IMR-90 (cell line): Measurements from ENCODE around the gene FOSB. TPM values are rescaled to one million over a fixed set of nuclear protein-coding genes. Genes with fewer than 3 reads are reported as not detected.
"Not testable (repeated sequence)": the region's sequence is repeated elsewhere in the genome, so short reads cannot be mapped to it uniquely, and the experiment has no call there.

Experiments
- ATAC-seq: fragments of 200-7000 bp; cut with Tn5 transposase; 2 replicates; pipeline ENCODE4 v1.9.1; 2020; ENCODE audit warnings: low read depth, mild to moderate bottlenecking, moderate library complexity
- BruUV-seq: library from RNA; stranded (reverse); fragments of 400-500 nt; replicated peaks from 2 replicates; lab custom pipeline; 2021; lab: Mats Ljungman, UMichigan
- CTCF ChIA-PET: fragments of 300-600 bp; formaldehyde crosslinking; extraction: SDS; loops from one replicate; lab custom pipeline; 2021; ENCODE audit warnings: antibody characterized with exemption; lab: Yijun Ruan, JAX
- POLR2A ChIA-PET: fragments of 300-600 bp; sonication (Branson Sonifier 250); formaldehyde crosslinking; loops from one replicate; lab custom pipeline; 2022; ENCODE audit warnings: antibody characterized with exemption; ENCODE audit not compliant: unreplicated experiment; lab: Charles Lee
- DNase-seq: peaks from one replicate; pipeline ENCODE4 v3.0.0; 2013
- H2AFZ ChIP-seq: replicated peaks from 2 replicates; pipeline ENCODE3; 2013; ENCODE audit warnings: low read length, mild to moderate bottlenecking; ENCODE audit not compliant: poor library complexity
- H2AK5ac ChIP-seq: 2 replicates; pipeline ENCODE4 v1.6.1; 2013; ENCODE audit warnings: low read depth, low read length, inconsistent platforms
- H2AK9ac ChIP-seq: replicated peaks from 2 replicates; pipeline ENCODE3; 2013; ENCODE audit warnings: mild to moderate bottlenecking, low read depth, low read length, moderate library complexity; ENCODE audit not compliant: poor library complexity
- H2BK120ac ChIP-seq: 2 replicates; pipeline ENCODE4 v1.6.1; 2013; ENCODE audit warnings: low read depth, low read length, inconsistent platforms
- H2BK15ac ChIP-seq: 3 replicates; pipeline ENCODE4 v1.6.1; 2013; ENCODE audit warnings: low read depth, low read length, inconsistent platforms
- H2BK20ac ChIP-seq: 2 replicates; pipeline ENCODE4 v1.6.1; 2013; ENCODE audit warnings: low read depth, mild to moderate bottlenecking, inconsistent platforms, low read length, moderate library complexity
- H2BK5ac ChIP-seq: 2 replicates; pipeline ENCODE4 v1.6.1; 2013; ENCODE audit warnings: mild to moderate bottlenecking, low read depth, low read length, inconsistent platforms; ENCODE audit not compliant: poor library complexity, severe bottlenecking
- H3K14ac ChIP-seq: replicated peaks from 2 replicates; pipeline ENCODE4 v1.6.1; 2013; ENCODE audit warnings: low read depth, low read length, inconsistent platforms
- H3K18ac ChIP-seq: 2 replicates; pipeline ENCODE4 v1.6.1; 2013; ENCODE audit warnings: low read depth, low read length, control low read depth
- H3K23ac ChIP-seq: 2 replicates; pipeline ENCODE4 v1.6.1; 2013; ENCODE audit warnings: low read depth, low read length, inconsistent platforms
- H3K27ac ChIP-seq: 2 replicates; pipeline ENCODE4 v1.5.1; 2013; ENCODE audit warnings: mild to moderate bottlenecking, control low read depth, low read length; ENCODE audit not compliant: insufficient read depth
- H3K27me3 ChIP-seq: 2 replicates; pipeline ENCODE4 v1.6.1; 2013; ENCODE audit warnings: low read length; ENCODE audit not compliant: control insufficient read depth, insufficient read depth
- H3K36me3 ChIP-seq: 2 replicates; pipeline ENCODE4 v1.6.1; 2013; ENCODE audit warnings: low read length, mixed read lengths; ENCODE audit not compliant: control insufficient read depth, insufficient read depth
- H3K4ac ChIP-seq: 2 replicates; pipeline ENCODE4 v1.6.1; 2013; ENCODE audit warnings: low read depth, low read length, inconsistent platforms
- H3K4me1 ChIP-seq: 2 replicates; pipeline ENCODE4 v1.6.1; 2013; ENCODE audit warnings: low read length, mixed read lengths; ENCODE audit not compliant: control insufficient read depth, insufficient read depth
- H3K4me2 ChIP-seq: 2 replicates; pipeline ENCODE4 v1.6.1; 2013; ENCODE audit warnings: low read depth, mild to moderate bottlenecking, control low read depth, low read length, moderate library complexity
- H3K4me3 ChIP-seq: 2 replicates; pipeline ENCODE4 v1.5.1; 2013; ENCODE audit warnings: low read depth, mild to moderate bottlenecking, control low read depth, low read length, moderate library complexity; ENCODE audit not compliant: insufficient read depth
- H3K56ac ChIP-seq: 2 replicates; pipeline ENCODE4 v1.6.1; 2013; ENCODE audit warnings: low read length, inconsistent platforms; ENCODE audit not compliant: insufficient read depth; ENCODE audit errors: extremely low read depth
- H3K79me1 ChIP-seq, 2 experiments: 2 replicates each; pipeline ENCODE4 v1.6.1; 2013; ENCODE audit warnings: low read length in 2 of 2, inconsistent platforms in 1 of 2, low read depth in 1 of 2
- H3K9ac ChIP-seq: 2 replicates; pipeline ENCODE4 v1.6.1; 2013; ENCODE audit warnings: low read depth, low read length, control low read depth
- H3K9me1 ChIP-seq: 2 replicates; pipeline ENCODE4 v1.6.1; 2013; ENCODE audit warnings: low read length, inconsistent platforms; ENCODE audit not compliant: insufficient read depth
- H3K9me3 ChIP-seq: 2 replicates; pipeline ENCODE4 v1.6.1; 2013; ENCODE audit warnings: low read length; ENCODE audit not compliant: control insufficient read depth, insufficient read depth
- H4K20me1 ChIP-seq: 2 replicates; pipeline ENCODE4 v1.6.1; 2013; ENCODE audit warnings: low read length, inconsistent platforms; ENCODE audit not compliant: insufficient read depth
- H4K5ac ChIP-seq: 2 replicates; pipeline ENCODE4 v1.6.1; 2013; ENCODE audit warnings: mild to moderate bottlenecking, low read depth, low read length, control low read depth
- H4K8ac ChIP-seq, 2 experiments: 2 replicates each; pipeline ENCODE4 v1.6.1; 2013; ENCODE audit warnings: low read depth in 2 of 2, low read length in 2 of 2, control low read depth in 1 of 2, inconsistent platforms in 1 of 2
- H4K91ac ChIP-seq: 2 replicates; pipeline ENCODE4 v1.6.1; 2013; ENCODE audit warnings: low read depth, low read length, inconsistent platforms; ENCODE audit not compliant: insufficient read depth
- WGBS, 2 experiments: methylation state at CpG; one replicate each; pipeline versions ENCODE4 v1.1.5 to v1.1.7; 2013; ENCODE audit warnings: missing lambda C conversion rate in 2 of 2; ENCODE audit not compliant: insufficient read length in 1 of 2; ENCODE audit errors: extremely low coverage in 2 of 2; 5-methylcytosine and 5-hydroxymethylcytosine counted together
- dilution Hi-C: fragments of 300-500 bp; cut with HindIII; formaldehyde crosslinking; loops from one replicate; pipeline ENCODE4 v1.14.3; 2018; ENCODE audit warnings: low sequenced_read_pairs; ENCODE audit not compliant: unreplicated experiment
- in situ Hi-C: fragments of 300-500 bp; cut with MboI; formaldehyde crosslinking; loops from 3 replicates; pipeline ENCODE4 v1.14.3; 2019; ENCODE audit warnings: low sequenced_read_pairs, inconsistent platforms, mixed read lengths
- intact Hi-C: fragments of 100-400 bp; cut with micrococcal nuclease; formaldehyde crosslinking; loops from 2 replicates; pipeline ENCODE4 v1.10.0; 2022
- polyA plus RNA-seq, 3 experiments: library from polyadenylated mRNA; depleted of rRNA; stranded (reverse); fragments of >200 nt; gene quantifications; 2 replicates each; pipeline ENCODE4 v1.2.3, GENCODE V29; 2012; ENCODE audit warnings: low replicate concordance in 1 of 3
- total RNA-seq: library from RNA; depleted of rRNA; stranded (reverse); fragments of >200 nt; gene quantifications from 2 replicates; pipeline ENCODE4 v1.2.3, GENCODE V29; 2012

FOSB gene
- total and polyA plus RNA-seq, 2 of the 4 experiments (the other 2 are of a cell fraction), result 11.1 to 15.6 TPM

GRCh38 chr19:45510352-45510751, 42.6 kb downstream of the FOSB start:
- H3K4ac ChIP-seq, H3K9me3 ChIP-seq, POLR2A ChIA-PET, H4K91ac ChIP-seq, H3K9ac ChIP-seq, H3K4me2 ChIP-seq, DNase-seq, in situ Hi-C loops, H3K36me3 ChIP-seq, H3K27ac ChIP-seq, H3K18ac ChIP-seq, ATAC-seq, intact Hi-C loops, H4K5ac ChIP-seq, H2BK5ac ChIP-seq, CTCF ChIA-PET, H3K27me3 ChIP-seq, H3K56ac ChIP-seq, H2BK20ac ChIP-seq, H2AK9ac ChIP-seq, H2BK15ac ChIP-seq, H2BK120ac ChIP-seq, H3K4me3 ChIP-seq, dilution Hi-C loops, H2AFZ ChIP-seq, H3K23ac ChIP-seq: not testable (repeated sequence)
- H4K8ac ChIP-seq, result 0 out of 4 replicates have a peak overlapping the region, but pooled peaks of 1 of the 2 experiments have one; percentile 99
- H3K14ac ChIP-seq, result peak overlapping the region; percentile 99; the same call in 1 of the 2 replicates
- H2AK5ac ChIP-seq, result 0 out of 2 replicates have a peak overlapping the region, but pooled peaks have one; percentile 58
- H4K20me1 ChIP-seq, result peaks cover 63% of the 10 kb centered on the region
- H3K4me1 ChIP-seq, result peaks cover 12% of the 10 kb centered on the region
- H3K9me1 ChIP-seq, result peaks cover 14% of the 10 kb centered on the region
- peaks cover 5 to 64% of the 10 kb centered on the region in 2 experiments; a peak in 3 of 4 replicates for H3K79me1 ChIP-seq
- 65% methylated on average over 4 of the region's 11 CpGs; no CpG with 5 or more reads in 1 of the 2 experiments for WGBS, 2 experiments
- TSS peak; percentile 4 for BruUV-seq
